ENCODE measurements around the gene PRLR.

- TF ChIP-seq EZH2 (IDR thresholded peaks at IDR 0.05; ENCODE audit: borderline replicate concordance, control insufficient read depth, low read depth, low read length) (no peak), CBX5 (IDR thresholded peaks at IDR 0.05; ENCODE audit: low read depth) (no peak), CTCF (IDR thresholded peaks at IDR 0.05 in 2 of 3, conservative IDR thresholded peaks at IDR 0.05 in 1 of 3; ENCODE audit: control insufficient read depth in 2 of 3, extremely low read depth in 1 of 3, insufficient read depth in 1 of 3, low read depth in 3 of 3, low read length in 3 of 3) (no peak), JUNB (IDR thresholded peaks at IDR 0.05) (no peak), USF1 (IDR thresholded peaks at IDR 0.05; ENCODE audit: borderline replicate concordance, extremely low read length, insufficient read depth, low read depth, low read length) (no peak), EP300 (IDR thresholded peaks at IDR 0.05; ENCODE audit: borderline replicate concordance in 1 of 2, control insufficient read depth in 1 of 2, low read depth in 2 of 2, low read length in 2 of 2) (no peak), GABPA (IDR thresholded peaks at IDR 0.05; ENCODE audit: low read depth) (no peak), POLR2A (IDR thresholded peaks at IDR 0.05; ENCODE audit: low read depth, low read length) (no peak), YY1 (IDR thresholded peaks at IDR 0.05; ENCODE audit: low read depth, low read length) (no peak), NFIC (IDR thresholded peaks at IDR 0.05; ENCODE audit: low read depth, low read length) (no peak), CBFB (IDR thresholded peaks at IDR 0.05; ENCODE audit: low read depth) (no peak), ZBTB40 (IDR thresholded peaks at IDR 0.05; ENCODE audit: borderline replicate concordance) (no peak), FOXK2 (IDR thresholded peaks at IDR 0.05) (no peak)
Observed at GRCh38 chr5:35032356-35032755, 197.9 kb downstream of the PRLR start.
